GM23338 (cell line): Measurements from ENCODE around the gene CCDC150. TPM values are rescaled to one million over a fixed set of nuclear protein-coding genes. Genes with fewer than 3 reads are reported as not detected.

Experiments used
- ATAC-seq: fragments of 200-7000 bp; cut with Tn5 transposase; 3 replicates; pipeline ENCODE4 v1.9.1; 2020
- DNase-seq: peaks from one replicate; pipeline ENCODE4 v3.0.0-alpha.2; 2015; ENCODE audit warnings: low spot score
- H2AFZ ChIP-seq: fragments of 200-600 bp; sonication (generic); 2 replicates; pipeline ENCODE4 v1.8.0; 2016; ENCODE audit warnings: antibody characterized with exemption, mild to moderate bottlenecking, moderate library complexity
- H3F3A ChIP-seq: fragments of 200-600 bp; sonication (generic); replicated peaks from 2 replicates; pipeline ENCODE4 v1.8.0; 2017; ENCODE audit warnings: antibody characterized with exemption, mixed run types, low read depth
- H3K27ac ChIP-seq: fragments of 200-600 bp; sonication (generic); 2 replicates; pipeline ENCODE4 v1.6.1; 2016; ENCODE audit warnings: low read depth
- H3K27me3 ChIP-seq: fragments of 200-600 bp; sonication (generic); 2 replicates; pipeline ENCODE4 v1.8.0; 2016; ENCODE audit warnings: mild to moderate bottlenecking, mixed run types, moderate library complexity; ENCODE audit not compliant: insufficient read depth
- H3K36me3 ChIP-seq: fragments of 200-600 bp; sonication (generic); 2 replicates; pipeline ENCODE4 v1.8.0; 2016; ENCODE audit warnings: mild to moderate bottlenecking; ENCODE audit not compliant: insufficient read depth
- H3K4me1 ChIP-seq: fragments of 200-600 bp; sonication (generic); 2 replicates; pipeline ENCODE4 v1.8.0; 2016; ENCODE audit warnings: mild to moderate bottlenecking, moderate library complexity; ENCODE audit not compliant: insufficient read depth
- H3K4me2 ChIP-seq: fragments of 200-600 bp; sonication (generic); 2 replicates; pipeline ENCODE4 v1.7.1; 2017; ENCODE audit warnings: mixed run types
- H3K4me3 ChIP-seq: fragments of 200-600 bp; sonication (generic); 2 replicates; pipeline ENCODE4 v1.6.1; 2016; ENCODE audit warnings: mixed run types
- H3K79me2 ChIP-seq: fragments of 200-600 bp; sonication (generic); replicated peaks from 2 replicates; pipeline ENCODE4 v1.8.0; 2017; ENCODE audit warnings: mild to moderate bottlenecking; ENCODE audit not compliant: insufficient read depth
- H3K9me2 ChIP-seq: fragments of 200-600 bp; sonication (generic); 2 replicates; pipeline ENCODE4 v1.8.0; 2017; ENCODE audit not compliant: insufficient read depth
- H4K20me1 ChIP-seq: fragments of 200-600 bp; sonication (generic); replicated peaks from 2 replicates; pipeline ENCODE4 v1.8.0; 2017; ENCODE audit warnings: mild to moderate bottlenecking; ENCODE audit not compliant: insufficient read depth
- H3K27ac Mint-ChIP-seq: 2 replicates; pipeline ENCODE4 v1.8.0; 2020; ENCODE audit warnings: inconsistent platforms, mild to moderate bottlenecking, moderate library complexity, mixed read lengths
- H3K27me3 Mint-ChIP-seq: 3 replicates; pipeline ENCODE4 v1.8.0; 2022; ENCODE audit warnings: low read depth, mild to moderate bottlenecking, moderate library complexity, mixed read lengths, inconsistent platforms; ENCODE audit not compliant: insufficient read depth, poor library complexity
- H3K36me3 Mint-ChIP-seq: 3 replicates; pipeline ENCODE4 v1.8.0; 2021; ENCODE audit warnings: low read depth, mild to moderate bottlenecking, inconsistent platforms, moderate library complexity, mixed read lengths
- H3K4me1 Mint-ChIP-seq: 3 replicates; pipeline ENCODE4 v1.8.0; 2020; ENCODE audit warnings: mild to moderate bottlenecking, inconsistent platforms, mixed read lengths
- H3K4me3 Mint-ChIP-seq: 3 replicates; pipeline ENCODE4 v1.8.0; 2021; ENCODE audit warnings: moderate library complexity, mild to moderate bottlenecking, inconsistent platforms, mixed read lengths
- H3K9me3 Mint-ChIP-seq: 3 replicates; pipeline ENCODE4 v1.8.0; 2020; ENCODE audit warnings: moderate library complexity, mild to moderate bottlenecking, inconsistent platforms, mixed read lengths
- CREB1 ChIP-seq: fragments of 250-450 bp; sonication (Bioruptor Pico); IDR thresholded peaks from 2 replicates; pipeline ENCODE4 v1.5.0; 2020; ENCODE audit warnings: low read depth, mild to moderate bottlenecking, moderate library complexity
- EZH2 ChIP-seq: fragments of 200-600 bp; sonication (generic); IDR thresholded peaks from one replicate; pipeline ENCODE4 v1.8.0; 2017; ENCODE audit warnings: antibody characterized with exemption, mild to moderate bottlenecking, low read depth; ENCODE audit not compliant: unreplicated experiment
- EZH2phosphoT487 ChIP-seq: fragments of 200-600 bp; sonication (generic); IDR thresholded peaks from one replicate; pipeline ENCODE4 v1.8.1; 2018; ENCODE audit warnings: antibody characterized with exemption; ENCODE audit not compliant: unreplicated experiment
- NANOG ChIP-seq: IDR thresholded peaks from 2 replicates; pipeline ENCODE4 v1.6.1; 2016; ENCODE audit warnings: antibody characterized with exemption, borderline replicate concordance
- POLR2AphosphoS5 ChIP-seq: IDR thresholded peaks from 2 replicates; pipeline ENCODE4 v1.6.1; 2016; ENCODE audit warnings: antibody characterized with exemption, low read depth
- STAT1 ChIP-seq: IDR thresholded peaks from one replicate; pipeline ENCODE4 v1.6.1; 2016; ENCODE audit warnings: antibody characterized with exemption; ENCODE audit not compliant: unreplicated experiment
- ZNF114 ChIP-seq: fragments of 250-450 bp; sonication (Bioruptor Pico); IDR thresholded peaks from 2 replicates; pipeline ENCODE4 v1.5.0; 2020; ENCODE audit warnings: mild to moderate bottlenecking, moderate library complexity
- ZNF331 ChIP-seq: fragments of 250-450 bp; sonication (Bioruptor Pico); IDR thresholded peaks from 2 replicates; pipeline ENCODE4 v1.5.0; 2020; ENCODE audit warnings: low read depth, mild to moderate bottlenecking, moderate library complexity
- polyA plus RNA-seq: library from polyadenylated mRNA; unstranded; fragments of >200 nt; fragmentation: Nextera tagmentation; extraction: Ambion mirVana; gene quantifications from 2 replicates; pipeline ENCODE4 v1.2.1, GENCODE V29; 2016
- total RNA-seq: library from RNA; depleted of rRNA; stranded (reverse); fragments of >200 nt; shearing (Covaris generic); gene quantifications from 2 replicates; pipeline ENCODE4 v1.2.3, GENCODE V29; 2014
- TF ChIP-seq, protein P1 (sequence below): IDR thresholded peaks from one replicate; pipeline ENCODE4 v1.6.1; 2018; ENCODE audit warnings: antibody characterized with exemption; ENCODE audit not compliant: unreplicated experiment
- TF ChIP-seq, protein P2 (sequence below), 2 experiments: fragments of 200-600 bp in 1 of 2; sonication (generic) in 1 of 2; conservative IDR thresholded peaks; 2 replicates each; pipeline versions ENCODE4 v1.5.1 to v1.6.1; 2016 to 2017; ENCODE audit warnings: antibody characterized with exemption in 2 of 2, low read depth in 2 of 2, mild to moderate bottlenecking in 2 of 2, moderate library complexity in 1 of 2
- TF ChIP-seq, protein P3 (sequence below): IDR thresholded peaks from 2 replicates; pipeline ENCODE4 v1.6.1; 2016; ENCODE audit warnings: antibody characterized with exemption
- TF ChIP-seq, protein P4 (sequence below): fragments of 250-450 bp; sonication (Bioruptor Pico); IDR thresholded peaks from 2 replicates; pipeline ENCODE4 v1.5.0; 2020; ENCODE audit warnings: mild to moderate bottlenecking, moderate library complexity

Gene CCDC150
- total and polyA plus RNA-seq, 2 experiments from 2014 or later, result 56.3 to 68.3 TPM

DNA sequence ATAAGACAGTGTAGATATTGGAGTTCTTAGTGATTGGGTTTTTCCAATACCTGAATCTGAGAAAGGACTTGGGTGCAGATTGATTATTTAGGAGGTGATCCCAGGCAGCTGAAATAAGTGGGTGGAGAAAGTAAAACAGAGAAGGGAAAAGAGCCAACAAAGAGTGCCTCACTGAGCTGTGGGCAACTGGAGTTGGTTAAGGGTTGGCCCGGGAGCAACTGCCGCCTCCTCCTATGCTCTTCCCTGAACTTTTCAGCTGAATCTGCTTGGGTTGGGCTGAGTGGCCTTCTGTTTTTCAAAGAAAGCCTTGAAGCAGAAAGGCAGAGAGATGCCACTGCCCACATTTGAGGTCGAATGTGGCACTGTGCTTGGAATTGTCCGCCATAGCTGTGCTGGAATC, 20.9 kb upstream of the CCDC150 start:
- peaks cover 19% of the 10 kb centered on the region; the same call in 1 of the 2 replicates for H3K9me2 ChIP-seq
- no peaks in the 10 kb centered on the region for H3K27me3 ChIP-seq
- ATAC-seq (no peak), DNase-seq (no peak)
- TF ChIP-seq EZH2phosphoT487 (no peak), STAT1 (no peak), ZNF331 (no peak), ZNF114 (CRISPR knock-in tag) (no peak), EZH2 (no peak), POLR2AphosphoS5 (no peak), CREB1 (CRISPR knock-in tag) (no peak), NANOG (no peak)
- TF ChIP-seq, protein P1, sequence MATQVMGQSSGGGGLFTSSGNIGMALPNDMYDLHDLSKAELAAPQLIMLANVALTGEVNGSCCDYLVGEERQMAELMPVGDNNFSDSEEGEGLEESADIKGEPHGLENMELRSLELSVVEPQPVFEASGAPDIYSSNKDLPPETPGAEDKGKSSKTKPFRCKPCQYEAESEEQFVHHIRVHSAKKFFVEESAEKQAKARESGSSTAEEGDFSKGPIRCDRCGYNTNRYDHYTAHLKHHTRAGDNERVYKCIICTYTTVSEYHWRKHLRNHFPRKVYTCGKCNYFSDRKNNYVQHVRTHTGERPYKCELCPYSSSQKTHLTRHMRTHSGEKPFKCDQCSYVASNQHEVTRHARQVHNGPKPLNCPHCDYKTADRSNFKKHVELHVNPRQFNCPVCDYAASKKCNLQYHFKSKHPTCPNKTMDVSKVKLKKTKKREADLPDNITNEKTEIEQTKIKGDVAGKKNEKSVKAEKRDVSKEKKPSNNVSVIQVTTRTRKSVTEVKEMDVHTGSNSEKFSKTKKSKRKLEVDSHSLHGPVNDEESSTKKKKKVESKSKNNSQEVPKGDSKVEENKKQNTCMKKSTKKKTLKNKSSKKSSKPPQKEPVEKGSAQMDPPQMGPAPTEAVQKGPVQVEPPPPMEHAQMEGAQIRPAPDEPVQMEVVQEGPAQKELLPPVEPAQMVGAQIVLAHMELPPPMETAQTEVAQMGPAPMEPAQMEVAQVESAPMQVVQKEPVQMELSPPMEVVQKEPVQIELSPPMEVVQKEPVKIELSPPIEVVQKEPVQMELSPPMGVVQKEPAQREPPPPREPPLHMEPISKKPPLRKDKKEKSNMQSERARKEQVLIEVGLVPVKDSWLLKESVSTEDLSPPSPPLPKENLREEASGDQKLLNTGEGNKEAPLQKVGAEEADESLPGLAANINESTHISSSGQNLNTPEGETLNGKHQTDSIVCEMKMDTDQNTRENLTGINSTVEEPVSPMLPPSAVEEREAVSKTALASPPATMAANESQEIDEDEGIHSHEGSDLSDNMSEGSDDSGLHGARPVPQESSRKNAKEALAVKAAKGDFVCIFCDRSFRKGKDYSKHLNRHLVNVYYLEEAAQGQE, result no peak
- TF ChIP-seq, protein P2, sequence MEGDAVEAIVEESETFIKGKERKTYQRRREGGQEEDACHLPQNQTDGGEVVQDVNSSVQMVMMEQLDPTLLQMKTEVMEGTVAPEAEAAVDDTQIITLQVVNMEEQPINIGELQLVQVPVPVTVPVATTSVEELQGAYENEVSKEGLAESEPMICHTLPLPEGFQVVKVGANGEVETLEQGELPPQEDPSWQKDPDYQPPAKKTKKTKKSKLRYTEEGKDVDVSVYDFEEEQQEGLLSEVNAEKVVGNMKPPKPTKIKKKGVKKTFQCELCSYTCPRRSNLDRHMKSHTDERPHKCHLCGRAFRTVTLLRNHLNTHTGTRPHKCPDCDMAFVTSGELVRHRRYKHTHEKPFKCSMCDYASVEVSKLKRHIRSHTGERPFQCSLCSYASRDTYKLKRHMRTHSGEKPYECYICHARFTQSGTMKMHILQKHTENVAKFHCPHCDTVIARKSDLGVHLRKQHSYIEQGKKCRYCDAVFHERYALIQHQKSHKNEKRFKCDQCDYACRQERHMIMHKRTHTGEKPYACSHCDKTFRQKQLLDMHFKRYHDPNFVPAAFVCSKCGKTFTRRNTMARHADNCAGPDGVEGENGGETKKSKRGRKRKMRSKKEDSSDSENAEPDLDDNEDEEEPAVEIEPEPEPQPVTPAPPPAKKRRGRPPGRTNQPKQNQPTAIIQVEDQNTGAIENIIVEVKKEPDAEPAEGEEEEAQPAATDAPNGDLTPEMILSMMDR (conservative IDR thresholded peaks at IDR 0.05; ENCODE audit: low read depth in 2 of 2), result no peak
- TF ChIP-seq, protein P3, sequence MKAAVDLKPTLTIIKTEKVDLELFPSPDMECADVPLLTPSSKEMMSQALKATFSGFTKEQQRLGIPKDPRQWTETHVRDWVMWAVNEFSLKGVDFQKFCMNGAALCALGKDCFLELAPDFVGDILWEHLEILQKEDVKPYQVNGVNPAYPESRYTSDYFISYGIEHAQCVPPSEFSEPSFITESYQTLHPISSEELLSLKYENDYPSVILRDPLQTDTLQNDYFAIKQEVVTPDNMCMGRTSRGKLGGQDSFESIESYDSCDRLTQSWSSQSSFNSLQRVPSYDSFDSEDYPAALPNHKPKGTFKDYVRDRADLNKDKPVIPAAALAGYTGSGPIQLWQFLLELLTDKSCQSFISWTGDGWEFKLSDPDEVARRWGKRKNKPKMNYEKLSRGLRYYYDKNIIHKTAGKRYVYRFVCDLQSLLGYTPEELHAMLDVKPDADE, result no peak
- TF ChIP-seq, protein P4, sequence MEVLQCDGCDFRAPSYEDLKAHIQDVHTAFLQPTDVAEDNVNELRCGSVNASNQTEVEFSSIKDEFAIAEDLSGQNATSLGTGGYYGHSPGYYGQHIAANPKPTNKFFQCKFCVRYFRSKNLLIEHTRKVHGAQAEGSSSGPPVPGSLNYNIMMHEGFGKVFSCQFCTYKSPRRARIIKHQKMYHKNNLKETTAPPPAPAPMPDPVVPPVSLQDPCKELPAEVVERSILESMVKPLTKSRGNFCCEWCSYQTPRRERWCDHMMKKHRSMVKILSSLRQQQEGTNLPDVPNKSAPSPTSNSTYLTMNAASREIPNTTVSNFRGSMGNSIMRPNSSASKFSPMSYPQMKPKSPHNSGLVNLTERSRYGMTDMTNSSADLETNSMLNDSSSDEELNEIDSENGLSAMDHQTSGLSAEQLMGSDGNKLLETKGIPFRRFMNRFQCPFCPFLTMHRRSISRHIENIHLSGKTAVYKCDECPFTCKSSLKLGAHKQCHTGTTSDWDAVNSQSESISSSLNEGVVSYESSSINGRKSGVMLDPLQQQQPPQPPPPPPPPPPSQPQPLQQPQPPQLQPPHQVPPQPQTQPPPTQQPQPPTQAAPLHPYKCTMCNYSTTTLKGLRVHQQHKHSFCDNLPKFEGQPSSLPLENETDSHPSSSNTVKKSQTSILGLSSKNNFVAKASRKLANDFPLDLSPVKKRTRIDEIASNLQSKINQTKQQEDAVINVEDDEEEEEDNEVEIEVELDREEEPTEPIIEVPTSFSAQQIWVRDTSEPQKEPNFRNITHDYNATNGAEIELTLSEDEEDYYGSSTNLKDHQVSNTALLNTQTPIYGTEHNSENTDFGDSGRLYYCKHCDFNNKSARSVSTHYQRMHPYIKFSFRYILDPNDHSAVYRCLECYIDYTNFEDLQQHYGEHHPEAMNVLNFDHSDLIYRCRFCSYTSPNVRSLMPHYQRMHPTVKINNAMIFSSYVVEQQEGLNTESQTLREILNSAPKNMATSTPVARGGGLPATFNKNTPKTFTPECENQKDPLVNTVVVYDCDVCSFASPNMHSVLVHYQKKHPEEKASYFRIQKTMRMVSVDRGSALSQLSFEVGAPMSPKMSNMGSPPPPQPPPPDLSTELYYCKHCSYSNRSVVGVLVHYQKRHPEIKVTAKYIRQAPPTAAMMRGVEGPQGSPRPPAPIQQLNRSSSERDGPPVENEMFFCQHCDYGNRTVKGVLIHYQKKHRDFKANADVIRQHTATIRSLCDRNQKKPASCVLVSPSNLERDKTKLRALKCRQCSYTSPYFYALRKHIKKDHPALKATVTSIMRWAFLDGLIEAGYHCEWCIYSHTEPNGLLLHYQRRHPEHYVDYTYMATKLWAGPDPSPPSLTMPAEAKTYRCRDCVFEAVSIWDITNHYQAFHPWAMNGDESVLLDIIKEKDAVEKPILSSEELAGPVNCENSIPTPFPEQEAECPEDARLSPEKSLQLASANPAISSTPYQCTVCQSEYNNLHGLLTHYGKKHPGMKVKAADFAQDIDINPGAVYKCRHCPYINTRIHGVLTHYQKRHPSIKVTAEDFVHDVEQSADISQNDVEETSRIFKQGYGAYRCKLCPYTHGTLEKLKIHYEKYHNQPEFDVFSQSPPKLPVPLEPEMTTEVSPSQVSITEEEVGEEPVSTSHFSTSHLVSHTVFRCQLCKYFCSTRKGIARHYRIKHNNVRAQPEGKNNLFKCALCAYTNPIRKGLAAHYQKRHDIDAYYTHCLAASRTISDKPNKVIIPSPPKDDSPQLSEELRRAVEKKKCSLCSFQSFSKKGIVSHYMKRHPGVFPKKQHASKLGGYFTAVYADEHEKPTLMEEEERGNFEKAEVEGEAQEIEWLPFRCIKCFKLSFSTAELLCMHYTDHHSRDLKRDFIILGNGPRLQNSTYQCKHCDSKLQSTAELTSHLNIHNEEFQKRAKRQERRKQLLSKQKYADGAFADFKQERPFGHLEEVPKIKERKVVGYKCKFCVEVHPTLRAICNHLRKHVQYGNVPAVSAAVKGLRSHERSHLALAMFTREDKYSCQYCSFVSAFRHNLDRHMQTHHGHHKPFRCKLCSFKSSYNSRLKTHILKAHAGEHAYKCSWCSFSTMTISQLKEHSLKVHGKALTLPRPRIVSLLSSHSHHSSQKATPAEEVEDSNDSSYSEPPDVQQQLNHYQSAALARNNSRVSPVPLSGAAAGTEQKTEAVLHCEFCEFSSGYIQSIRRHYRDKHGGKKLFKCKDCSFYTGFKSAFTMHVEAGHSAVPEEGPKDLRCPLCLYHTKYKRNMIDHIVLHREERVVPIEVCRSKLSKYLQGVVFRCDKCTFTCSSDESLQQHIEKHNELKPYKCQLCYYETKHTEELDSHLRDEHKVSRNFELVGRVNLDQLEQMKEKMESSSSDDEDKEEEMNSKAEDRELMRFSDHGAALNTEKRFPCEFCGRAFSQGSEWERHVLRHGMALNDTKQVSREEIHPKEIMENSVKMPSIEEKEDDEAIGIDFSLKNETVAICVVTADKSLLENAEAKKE (CRISPR knock-in tag), result no peak
- H3K79me2 ChIP-seq, result no peaks in the 10 kb centered on the region
- Mint-ChIP-seq H3K4me1 (no peaks in the 10 kb centered on the region), H3K36me3 (no peaks in the 10 kb centered on the region), H3K27ac (no peak overlapping the region), H3K9me3 (no peaks in the 10 kb centered on the region; the same call in 2 of the 3 replicates), H3K27me3 (no peaks in the 10 kb centered on the region), H3K4me3 (no peak overlapping the region)
- no peaks in the 10 kb centered on the region for H3F3A ChIP-seq
- no peaks in the 10 kb centered on the region for H4K20me1 ChIP-seq
- H3K36me3 ChIP-seq, result no peaks in the 10 kb centered on the region
- H2AFZ ChIP-seq, result no peak overlapping the region
- H3K27ac ChIP-seq, result no peak overlapping the region
- no peak overlapping the region for H3K4me3 ChIP-seq
- no peak overlapping the region for H3K4me2 ChIP-seq
- no peaks in the 10 kb centered on the region for H3K4me1 ChIP-seq
